HepG2 (cell line): ENCODE data around the gene WDR18. TPM values are rescaled to one million over a fixed set of nuclear protein-coding genes. Genes with fewer than 3 reads are reported as not detected.

Experiments used
- CENPT ChIP-seq: sonication (generic); formaldehyde crosslinking; IDR thresholded peaks from 2 replicates; pipeline ENCODE4 v1.8.0; 2022; ENCODE audit warnings: low read depth, mild to moderate bottlenecking, moderate library complexity, missing genetic modification reagents
- CHD4 ChIP-seq: fragments of 200-600 bp; sonication (generic); IDR thresholded peaks from 2 replicates; pipeline ENCODE4 v1.7.0; 2017; ENCODE audit warnings: mild to moderate bottlenecking, low read length, borderline replicate concordance
- GLI4 ChIP-seq: sonication (generic); formaldehyde crosslinking; IDR thresholded peaks from 2 replicates; pipeline ENCODE4 v1.5.1; 2020; ENCODE audit warnings: missing genetic modification reagents, mild to moderate bottlenecking, moderate library complexity, borderline replicate concordance
- HNF4A ChIP-seq: sonication (generic); formaldehyde crosslinking; IDR thresholded peaks from 2 replicates; pipeline ENCODE4 v1.4.0; 2020; ENCODE audit warnings: missing genetic modification reagents
- MIXL1 ChIP-seq: IDR thresholded peaks from 2 replicates; pipeline ENCODE4 v1.6.1; 2016
- PHB2 ChIP-seq: fragments of 450-650 bp; IDR thresholded peaks from 2 replicates; pipeline ENCODE4 v1.6.1; 2018; ENCODE audit not compliant: partially characterized antibody
- PHF8 ChIP-seq: sonication (generic); formaldehyde crosslinking; IDR thresholded peaks from 2 replicates; pipeline ENCODE4 v1.5.0; 2020; ENCODE audit warnings: missing genetic modification reagents
- RXRB ChIP-seq: IDR thresholded peaks from 2 replicates; pipeline ENCODE4 v1.6.1; 2016; ENCODE audit warnings: borderline replicate concordance, missing genetic modification reagents, missing compliant biosample characterization
- ZBTB43 ChIP-seq: sonication (generic); formaldehyde crosslinking; conservative IDR thresholded peaks from 2 replicates; pipeline ENCODE4 v1.4.0; 2020; ENCODE audit warnings: missing genetic modification reagents
- ZFYVE20 ChIP-seq: sonication (generic); formaldehyde crosslinking; IDR thresholded peaks from 2 replicates; pipeline ENCODE4 v1.8.0; 2023; ENCODE audit warnings: low read depth, mild to moderate bottlenecking, moderate library complexity, missing genetic modification reagents, borderline replicate concordance
- ZNF18 ChIP-seq: sonication (generic); formaldehyde crosslinking; IDR thresholded peaks from 2 replicates; pipeline ENCODE4 v1.8.0; 2022; ENCODE audit warnings: mild to moderate bottlenecking, missing genetic modification reagents; ENCODE audit not compliant: insufficient replicate concordance
- ZNF318 ChIP-seq: sonication (generic); formaldehyde crosslinking; IDR thresholded peaks from 2 replicates; pipeline ENCODE4 v1.4.0; 2020; ENCODE audit warnings: mild to moderate bottlenecking, missing genetic modification reagents
- ZNF598 ChIP-seq: sonication (generic); formaldehyde crosslinking; IDR thresholded peaks from 2 replicates; pipeline ENCODE4 v1.5.1; 2020; ENCODE audit warnings: mild to moderate bottlenecking, missing genetic modification reagents, borderline replicate concordance
- ZNF691 ChIP-seq: sonication (generic); formaldehyde crosslinking; IDR thresholded peaks from 2 replicates; pipeline ENCODE4 v1.4.0; 2020; ENCODE audit warnings: missing genetic modification reagents, low read depth, mild to moderate bottlenecking, borderline replicate concordance
- ZNF790 ChIP-seq: sonication (generic); formaldehyde crosslinking; IDR thresholded peaks from 2 replicates; pipeline ENCODE4 v1.8.0; 2022; ENCODE audit warnings: missing genetic modification reagents, mild to moderate bottlenecking, borderline replicate concordance
- ZSCAN30 ChIP-seq: sonication (generic); formaldehyde crosslinking; IDR thresholded peaks from 2 replicates; pipeline ENCODE4 v1.5.0; 2020; ENCODE audit warnings: mild to moderate bottlenecking, missing genetic modification reagents
- polyA plus RNA-seq, 8 experiments: library from polyadenylated mRNA; depleted of rRNA in 3 of 8; stranded (reverse) in 7 of 8; unstranded in 1 of 8; fragments of >200 nt; fragmentation: Illumina TruSeq in 4 of 8; extraction: Trizol in 4 of 8; gene quantifications; 2 replicates each; pipeline versions ENCODE4 v1.2.1 to v1.2.3, GENCODE V29; 2011 to 2016; ENCODE audit warnings: low read depth in 4 of 8, missing spikeins in 1 of 8, mixed read lengths in 1 of 8; ENCODE audit not compliant: insufficient read depth in 1 of 8
- total RNA-seq, 5 experiments: library from RNA; depleted of rRNA; stranded (reverse); fragments of >200 nt; fragmentation: Illumina TruSeq; extraction: Trizol; gene quantifications; 2 replicates each; pipeline ENCODE4 v1.2.3, GENCODE V29; 2016; ENCODE audit warnings: low read depth in 1 of 5

Gene WDR18
- total and polyA plus RNA-seq, 2 of the 13 experiments (the other 11 are each of a cell fraction or from before 2014, with no cell fraction given) = 36.4 to 47.6 TPM

- no peak for TF ChIP-seq ZNF691
- no peak for TF ChIP-seq ZSCAN30 (CRISPR knock-in tag)
- no peak for TF ChIP-seq ZFYVE20 (CRISPR knock-in tag)
- no peak for TF ChIP-seq PHB2
- peak; percentile 70 for TF ChIP-seq PHF8
- TF ChIP-seq CHD4 = peak; percentile 87; the same call in 1 of the 2 replicates
- peak; percentile 51; the same call in 1 of the 2 replicates for TF ChIP-seq MIXL1 (CRISPR knock-in tag)
- TF ChIP-seq ZNF18 (CRISPR knock-in tag) = no peak
- peak; percentile 94 for TF ChIP-seq RXRB (CRISPR knock-in tag)
- TF ChIP-seq ZNF318 (CRISPR knock-in tag) = no peak
- no peak for TF ChIP-seq CENPT (CRISPR knock-in tag)
- no peak for TF ChIP-seq ZNF598 (CRISPR knock-in tag)
- TF ChIP-seq HNF4A (CRISPR knock-in tag) = peak; percentile 100
- 0 out of 2 replicates have a peak, but pooled peaks have one; percentile 41 for TF ChIP-seq ZNF790 (CRISPR knock-in tag)
- no peak for TF ChIP-seq GLI4
- no peak; the same call in 1 of the 2 replicates for TF ChIP-seq ZBTB43 (CRISPR knock-in tag)
These were observed 31.3 kb upstream of the WDR18 start (continued) for GRCh38 chr19:952680-953444.
